OCI-LY1 (cell line): ENCODE results near the gene MSMP.

Experiments used
- CTCF ChIP-seq: fragments of 200-600 bp; sonication (generic), shearing (Covaris generic); IDR thresholded peaks from 2 replicates; pipeline ENCODE4 v1.5.1; 2017; ENCODE audit warnings: mild to moderate bottlenecking, antibody characterized with exemption, low read length, moderate library complexity, mixed read lengths
- EZH2 ChIP-seq: fragments of 200-600 bp; sonication (generic), shearing (Covaris generic); IDR thresholded peaks from 2 replicates; pipeline ENCODE4 v1.8.0; 2017; ENCODE audit warnings: borderline replicate concordance, mixed run types, mild to moderate bottlenecking, antibody characterized with exemption, low read length, moderate library complexity, mixed read lengths

GRCh38 chr9:35716230-35716629 lies 37.8 kb downstream of the MSMP start:
- TF ChIP-seq CTCF (no peak), EZH2 (no peak)
